Ishikawa (cell line): Measurements from ENCODE around the gene RRP1.

Experiments used
- CEBPB ChIP-seq: IDR thresholded peaks from 2 replicates; pipeline ENCODE4 v1.6.1; 2012
- CREB1 ChIP-seq: IDR thresholded peaks from 2 replicates; pipeline ENCODE4 v1.6.1; 2012; ENCODE audit warnings: low read depth
- EGR1 ChIP-seq: IDR thresholded peaks from 2 replicates; pipeline ENCODE4 v1.6.1; 2012
- EP300 ChIP-seq: IDR thresholded peaks from 2 replicates; pipeline ENCODE4 v1.6.1; 2012; ENCODE audit warnings: borderline replicate concordance
- FOXM1 ChIP-seq: IDR thresholded peaks from 2 replicates; pipeline ENCODE4 v1.6.1; 2012; ENCODE audit warnings: low read depth, borderline replicate concordance
- MAX ChIP-seq: IDR thresholded peaks from 2 replicates; pipeline ENCODE4 v1.6.1; 2012
- NFIC ChIP-seq: IDR thresholded peaks from 2 replicates; pipeline ENCODE4 v1.6.1; 2012
- RAD21 ChIP-seq: IDR thresholded peaks from 2 replicates; pipeline ENCODE4 v1.6.1; 2012; ENCODE audit warnings: low read depth
- REST ChIP-seq: IDR thresholded peaks from 2 replicates; pipeline ENCODE4 v1.6.1; 2012; ENCODE audit warnings: low read depth, mild to moderate bottlenecking
- TAF1 ChIP-seq: IDR thresholded peaks from 2 replicates; pipeline ENCODE4 v1.6.1; 2012; ENCODE audit warnings: low read depth, mild to moderate bottlenecking
- TCF12 ChIP-seq: IDR thresholded peaks from 2 replicates; pipeline ENCODE4 v1.6.1; 2012; ENCODE audit warnings: low read depth
- TEAD4 ChIP-seq: IDR thresholded peaks from 2 replicates; pipeline ENCODE4 v1.6.1; 2012
- USF1 ChIP-seq: IDR thresholded peaks from 2 replicates; pipeline ENCODE4 v1.6.1; 2012
- YY1 ChIP-seq: IDR thresholded peaks from 2 replicates; pipeline ENCODE4 v1.6.1; 2012; ENCODE audit warnings: low read depth
- ZBTB7A ChIP-seq: IDR thresholded peaks from 2 replicates; pipeline ENCODE4 v1.6.1; 2012; ENCODE audit warnings: low read depth

RRP1 gene

GRCh38 chr21:43806017-43806710, 16.8 kb downstream of the RRP1 start:
- TF ChIP-seq CREB1 (no peak), USF1 (no peak), RAD21 (no peak), TCF12 (no peak), CEBPB (no peak), TEAD4 (no peak), NFIC (no peak), ZBTB7A (no peak), EGR1 (no peak)

GRCh38 chr21:43808367-43808766, 19.0 kb downstream of the RRP1 start:
- no peak for TF ChIP-seq REST
- TF ChIP-seq YY1, result no peak
- no peak for TF ChIP-seq CREB1
- TF ChIP-seq EP300, result no peak
- no peak; the same call in 1 of the 2 replicates for TF ChIP-seq ZBTB7A
- no peak for TF ChIP-seq CEBPB
- no peak for TF ChIP-seq RAD21
- no peak for TF ChIP-seq NFIC
- TF ChIP-seq TEAD4, result no peak
- TF ChIP-seq USF1, result no peak
- TF ChIP-seq FOXM1, result no peak
- no peak for TF ChIP-seq EGR1
- TF ChIP-seq TAF1, result no peak

GRCh38 chr21:43808832-43809251, 19.5 kb downstream of the RRP1 start:
- TF ChIP-seq CREB1 (no peak), NFIC (no peak), MAX (no peak), TEAD4 (no peak), TCF12 (no peak)

- TF ChIP-seq EP300 (no peak), USF1 (no peak), TAF1 (no peak), CEBPB (no peak), CREB1 (no peak), RAD21 (no peak), FOXM1 (no peak), REST (no peak), TCF12 (no peak), EGR1 (no peak), TEAD4 (no peak), ZBTB7A (no peak), NFIC (no peak)
These were observed 20.0 kb downstream of the RRP1 start for GRCh38 chr21:43809346-43809799.

- no peak for TF ChIP-seq TCF12
- TF ChIP-seq FOXM1, result no peak
- no peak for TF ChIP-seq NFIC
- no peak for TF ChIP-seq USF1
- TF ChIP-seq TEAD4, result no peak
These were observed 20.6 kb downstream of the RRP1 start for GRCh38 chr21:43809853-43810504.
